ENCODE results near the gene TSPAN12. TPM values are rescaled to one million over a fixed set of nuclear protein-coding genes. Genes with fewer than 3 reads are reported as not detected.
A peak's percentile ranks its signal among the peaks of the same experiment; 100 is the strongest.

The TSPAN12 gene
- total RNA-seq, 4 donors from 2014 or later = 2.7 to 11.1 (median 6.1) TPM

GRCh38 chr7:120809260-120809659, 48.7 kb downstream of the TSPAN12 start:
- DNase-seq (ENCODE audit: low spot score in 2 of 2) = no peak
- Histone ChIP-seq H3K4me3 (no peak overlapping the region), H3K9me3 (no peaks in the 10 kb centered on the region), H3K4me1 (no peaks in the 10 kb centered on the region), H3K27me3 (no peaks in the 10 kb centered on the region), H3K27ac (no peak overlapping the region), H3K36me3 (no peaks in the 10 kb centered on the region)
- 85 to 90% methylated on average over 3 of the region's 3 CpGs for WGBS, 2 donors
- TF ChIP-seq, protein P1, sequence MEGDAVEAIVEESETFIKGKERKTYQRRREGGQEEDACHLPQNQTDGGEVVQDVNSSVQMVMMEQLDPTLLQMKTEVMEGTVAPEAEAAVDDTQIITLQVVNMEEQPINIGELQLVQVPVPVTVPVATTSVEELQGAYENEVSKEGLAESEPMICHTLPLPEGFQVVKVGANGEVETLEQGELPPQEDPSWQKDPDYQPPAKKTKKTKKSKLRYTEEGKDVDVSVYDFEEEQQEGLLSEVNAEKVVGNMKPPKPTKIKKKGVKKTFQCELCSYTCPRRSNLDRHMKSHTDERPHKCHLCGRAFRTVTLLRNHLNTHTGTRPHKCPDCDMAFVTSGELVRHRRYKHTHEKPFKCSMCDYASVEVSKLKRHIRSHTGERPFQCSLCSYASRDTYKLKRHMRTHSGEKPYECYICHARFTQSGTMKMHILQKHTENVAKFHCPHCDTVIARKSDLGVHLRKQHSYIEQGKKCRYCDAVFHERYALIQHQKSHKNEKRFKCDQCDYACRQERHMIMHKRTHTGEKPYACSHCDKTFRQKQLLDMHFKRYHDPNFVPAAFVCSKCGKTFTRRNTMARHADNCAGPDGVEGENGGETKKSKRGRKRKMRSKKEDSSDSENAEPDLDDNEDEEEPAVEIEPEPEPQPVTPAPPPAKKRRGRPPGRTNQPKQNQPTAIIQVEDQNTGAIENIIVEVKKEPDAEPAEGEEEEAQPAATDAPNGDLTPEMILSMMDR (IDR thresholded peaks at IDR 0.05) = no peak
- TF ChIP-seq EP300 (IDR thresholded peaks at IDR 0.05) (no peak), POLR2A (IDR thresholded peaks at IDR 0.05) (no peak)

DNA sequence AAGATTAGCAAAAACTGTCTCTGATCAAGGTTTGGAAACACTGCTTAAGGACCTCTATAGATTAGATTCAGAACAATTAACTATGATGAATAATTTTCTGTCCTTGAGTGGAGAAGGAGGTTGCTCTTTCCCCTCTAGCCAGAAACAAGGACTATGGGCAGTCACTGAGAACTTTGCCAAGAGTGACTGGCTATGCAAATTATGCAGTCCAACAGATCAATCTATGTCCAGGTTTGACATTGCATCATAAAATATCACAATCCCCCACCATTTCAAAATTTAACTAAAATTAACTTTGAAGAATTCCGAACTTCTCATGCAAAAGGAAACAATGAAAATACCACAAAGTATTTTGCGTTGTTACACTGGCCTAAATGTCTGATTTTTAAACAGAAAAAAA, 50.6 kb downstream of the TSPAN12 start:
- TF ChIP-seq EP300 (IDR thresholded peaks at IDR 0.05) (no peak), POLR2A (IDR thresholded peaks at IDR 0.05) (no peak)
- TF ChIP-seq, protein P1 (IDR thresholded peaks at IDR 0.05) = no peak
- no peak for DNase-seq (ENCODE audit: low spot score in 2 of 2)
- Histone ChIP-seq H3K36me3 (no peaks in the 10 kb centered on the region), H3K4me1 (no peaks in the 10 kb centered on the region), H3K4me3 (no peak overlapping the region), H3K9me3 (no peaks in the 10 kb centered on the region), H3K27me3 (no peaks in the 10 kb centered on the region), H3K27ac (no peak overlapping the region)
- WGBS, 2 donors = 79 to 81% methylated on average over 2 of the region's 2 CpGs

DNA sequence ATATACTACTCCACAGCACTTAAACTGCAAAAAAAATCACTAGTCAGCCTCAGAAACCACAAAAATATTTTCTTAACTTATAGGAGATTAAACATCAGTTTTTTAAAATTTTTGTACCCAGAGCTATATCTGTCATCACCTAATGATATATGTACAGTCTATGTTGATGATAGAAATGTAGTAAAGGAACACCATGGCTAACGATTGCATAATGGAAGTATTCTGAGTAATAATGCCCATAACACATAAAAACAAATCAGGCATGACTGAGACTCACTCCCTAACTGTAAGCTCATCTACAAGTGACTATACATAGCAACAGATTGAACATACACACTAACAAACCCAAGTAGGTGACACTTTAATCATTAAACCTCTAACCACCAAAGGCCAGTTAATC, 51.3 kb downstream of the TSPAN12 start:
- Histone ChIP-seq H3K27me3 (no peaks in the 10 kb centered on the region), H3K36me3 (no peaks in the 10 kb centered on the region), H3K27ac (no peak overlapping the region), H3K4me3 (no peak overlapping the region), H3K9me3 (no peaks in the 10 kb centered on the region), H3K4me1 (no peaks in the 10 kb centered on the region)
- TF ChIP-seq, protein P1 (IDR thresholded peaks at IDR 0.05) = no peak
- TF ChIP-seq EP300 (IDR thresholded peaks at IDR 0.05) = no peak
- TF ChIP-seq POLR2A (IDR thresholded peaks at IDR 0.05) = no peak
- no peak for DNase-seq (ENCODE audit: low spot score in 2 of 2)
- WGBS, 2 donors = 48 to 66% methylated on average over 1 of the region's 1 CpG

GRCh38 chr7:120805636-120806388, 52.1 kb downstream of the TSPAN12 start:
- no peaks in the 10 kb centered on the region for H3K4me1 ChIP-seq
- H3K4me3 ChIP-seq = no peak overlapping the region
- H3K36me3 ChIP-seq = no peaks in the 10 kb centered on the region
- DNase-seq (ENCODE audit: low spot score in 2 of 2) = peak in 1 of 2 donors; percentile 69
- H3K27ac ChIP-seq = no peak overlapping the region
- no peaks in the 10 kb centered on the region for H3K27me3 ChIP-seq
- no peaks in the 10 kb centered on the region for H3K9me3 ChIP-seq
- no peak for TF ChIP-seq EP300 (IDR thresholded peaks at IDR 0.05)
- TF ChIP-seq, protein P1 (IDR thresholded peaks at IDR 0.05) = peak; percentile 65 to 81 (median 76)
- 34 to 36% methylated on average over 3 of the region's 3 CpGs for WGBS, 2 donors

DNA sequence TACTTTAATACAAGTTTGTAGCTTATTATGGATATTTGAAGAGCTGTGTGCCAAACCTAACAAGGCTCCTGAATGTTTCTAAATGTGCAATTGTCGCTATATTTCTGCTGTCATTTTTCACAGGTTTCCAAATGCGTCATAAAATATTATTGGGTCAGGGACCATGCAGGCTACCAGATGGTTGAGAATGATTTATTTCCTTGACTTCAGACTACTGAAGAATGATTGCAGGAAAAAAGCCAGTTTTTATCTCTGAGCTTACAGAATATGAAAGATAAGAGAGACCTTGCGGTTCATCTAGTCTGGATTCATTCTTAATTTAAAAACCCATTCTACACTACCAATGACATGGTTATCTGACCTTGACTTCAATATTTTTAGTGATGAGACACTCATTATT, 55.2 kb downstream of the TSPAN12 start:
- Histone ChIP-seq H3K4me3 (no peak overlapping the region), H3K36me3 (no peaks in the 10 kb centered on the region), H3K4me1 (no peaks in the 10 kb centered on the region), H3K27me3 (no peaks in the 10 kb centered on the region), H3K27ac (no peak overlapping the region), H3K9me3 (no peaks in the 10 kb centered on the region)
- DNase-seq (ENCODE audit: low spot score in 2 of 2) = no peak
- TF ChIP-seq, protein P1 (IDR thresholded peaks at IDR 0.05) = no peak
- TF ChIP-seq POLR2A (IDR thresholded peaks at IDR 0.05) = no peak
- TF ChIP-seq EP300 (IDR thresholded peaks at IDR 0.05) = no peak
- WGBS, 2 donors = 93 to 94% methylated on average over 3 of the region's 3 CpGs
